Adrenal gland (tissue), 5 donors: Measurements from ENCODE around the gene RYR2.

Source experiments
- POLR2A ChIP-seq, 2 donors: fragments of 450-650 bp; IDR thresholded peaks; one replicate each; pipeline ENCODE4 v1.6.1; 2017; ENCODE audit warnings: antibody characterized with exemption in 2 of 2, mild to moderate bottlenecking in 2 of 2, moderate library complexity in 1 of 2
- TF ChIP-seq, protein P1 (sequence below), 6 experiments: fragments of 450-650 bp in 4 of 6; fragments of 200-600 bp in 2 of 6; sonication (generic) in 1 of 6; IDR thresholded peaks; 1 replicate in 5 of 6; 2 replicates in 1 of 6; pipeline versions ENCODE4 v1.5.1 to v1.8.0; 2016 to 2021; ENCODE audit warnings: antibody characterized with exemption in 6 of 6, mild to moderate bottlenecking in 2 of 6, moderate library complexity in 1 of 6
- donor health status: DM: no; HTN: no; CAD: no.

DNA sequence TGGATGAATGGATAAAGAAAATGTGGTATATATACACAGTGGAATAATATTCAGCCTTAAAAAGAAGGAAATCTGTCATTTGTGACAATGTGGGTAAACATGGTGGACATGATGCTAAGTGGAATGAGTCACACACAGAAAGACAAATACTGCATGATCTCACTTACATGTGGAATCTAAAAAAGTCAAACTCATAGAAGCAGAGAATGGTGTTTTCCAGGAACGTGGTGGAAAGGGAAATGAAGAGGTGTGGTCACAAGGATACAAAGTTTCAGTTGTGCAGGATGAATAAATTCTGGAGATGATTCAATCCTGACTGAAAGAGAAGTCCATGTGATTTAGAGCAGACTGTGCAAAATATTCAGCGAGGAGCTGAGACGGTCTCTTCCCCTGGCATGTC lies 56.6 kb downstream of the RYR2 start:
- TF ChIP-seq, protein P1, sequence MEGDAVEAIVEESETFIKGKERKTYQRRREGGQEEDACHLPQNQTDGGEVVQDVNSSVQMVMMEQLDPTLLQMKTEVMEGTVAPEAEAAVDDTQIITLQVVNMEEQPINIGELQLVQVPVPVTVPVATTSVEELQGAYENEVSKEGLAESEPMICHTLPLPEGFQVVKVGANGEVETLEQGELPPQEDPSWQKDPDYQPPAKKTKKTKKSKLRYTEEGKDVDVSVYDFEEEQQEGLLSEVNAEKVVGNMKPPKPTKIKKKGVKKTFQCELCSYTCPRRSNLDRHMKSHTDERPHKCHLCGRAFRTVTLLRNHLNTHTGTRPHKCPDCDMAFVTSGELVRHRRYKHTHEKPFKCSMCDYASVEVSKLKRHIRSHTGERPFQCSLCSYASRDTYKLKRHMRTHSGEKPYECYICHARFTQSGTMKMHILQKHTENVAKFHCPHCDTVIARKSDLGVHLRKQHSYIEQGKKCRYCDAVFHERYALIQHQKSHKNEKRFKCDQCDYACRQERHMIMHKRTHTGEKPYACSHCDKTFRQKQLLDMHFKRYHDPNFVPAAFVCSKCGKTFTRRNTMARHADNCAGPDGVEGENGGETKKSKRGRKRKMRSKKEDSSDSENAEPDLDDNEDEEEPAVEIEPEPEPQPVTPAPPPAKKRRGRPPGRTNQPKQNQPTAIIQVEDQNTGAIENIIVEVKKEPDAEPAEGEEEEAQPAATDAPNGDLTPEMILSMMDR (IDR thresholded peaks at IDR 0.05) = no peak
- no peak for TF ChIP-seq POLR2A (IDR thresholded peaks at IDR 0.05)
